ENCODE measurements around the gene SLC31A2.

Gene SLC31A2

GRCh38 chr9:113199683-113200329 is 49.0 kb downstream of the SLC31A2 start:
- TF ChIP-seq, protein P1, sequence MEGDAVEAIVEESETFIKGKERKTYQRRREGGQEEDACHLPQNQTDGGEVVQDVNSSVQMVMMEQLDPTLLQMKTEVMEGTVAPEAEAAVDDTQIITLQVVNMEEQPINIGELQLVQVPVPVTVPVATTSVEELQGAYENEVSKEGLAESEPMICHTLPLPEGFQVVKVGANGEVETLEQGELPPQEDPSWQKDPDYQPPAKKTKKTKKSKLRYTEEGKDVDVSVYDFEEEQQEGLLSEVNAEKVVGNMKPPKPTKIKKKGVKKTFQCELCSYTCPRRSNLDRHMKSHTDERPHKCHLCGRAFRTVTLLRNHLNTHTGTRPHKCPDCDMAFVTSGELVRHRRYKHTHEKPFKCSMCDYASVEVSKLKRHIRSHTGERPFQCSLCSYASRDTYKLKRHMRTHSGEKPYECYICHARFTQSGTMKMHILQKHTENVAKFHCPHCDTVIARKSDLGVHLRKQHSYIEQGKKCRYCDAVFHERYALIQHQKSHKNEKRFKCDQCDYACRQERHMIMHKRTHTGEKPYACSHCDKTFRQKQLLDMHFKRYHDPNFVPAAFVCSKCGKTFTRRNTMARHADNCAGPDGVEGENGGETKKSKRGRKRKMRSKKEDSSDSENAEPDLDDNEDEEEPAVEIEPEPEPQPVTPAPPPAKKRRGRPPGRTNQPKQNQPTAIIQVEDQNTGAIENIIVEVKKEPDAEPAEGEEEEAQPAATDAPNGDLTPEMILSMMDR (IDR thresholded peaks at IDR 0.05; ENCODE audit: borderline replicate concordance, insufficient read depth, low read depth, low read length) = no peak
- no peak overlapping the region for H3K4me3 ChIP-seq (ENCODE audit: low read depth, low read length)

DNA sequence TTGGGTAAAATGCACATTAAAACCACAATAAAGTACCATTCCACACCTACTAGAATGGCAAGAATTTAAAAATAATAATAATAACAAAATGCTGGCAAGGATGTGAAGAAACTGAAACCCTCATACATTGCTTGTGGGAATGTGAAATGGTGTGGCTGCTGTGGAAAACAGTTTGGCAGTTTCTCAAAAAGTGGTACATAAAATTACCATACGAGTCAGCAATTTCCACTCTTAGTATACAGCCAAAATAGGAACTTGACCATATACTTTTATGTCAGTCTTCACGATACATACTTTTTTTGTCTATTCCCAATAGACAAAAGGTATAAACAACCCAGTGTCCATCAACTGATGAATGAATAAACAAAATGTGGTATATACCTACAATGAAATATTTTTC is 54.6 kb downstream of the SLC31A2 start:
- TF ChIP-seq, protein P1 (IDR thresholded peaks at IDR 0.05; ENCODE audit: borderline replicate concordance, insufficient read depth, low read depth, low read length) = no peak
- no peak overlapping the region for H3K4me3 ChIP-seq (ENCODE audit: low read depth, low read length)

- H3K4me3 ChIP-seq (ENCODE audit: low read depth, low read length) = no peak overlapping the region
- TF ChIP-seq, protein P1 (IDR thresholded peaks at IDR 0.05; ENCODE audit: borderline replicate concordance, insufficient read depth, low read depth, low read length) = no peak
Observed at GRCh38 chr9:113205861-113206260, 55.1 kb downstream of the SLC31A2 start.

GRCh38 chr9:113210815-113211214 is 60.0 kb downstream of the SLC31A2 start:
- TF ChIP-seq, protein P1 (IDR thresholded peaks at IDR 0.05; ENCODE audit: borderline replicate concordance, insufficient read depth, low read depth, low read length) = no peak
- no peak overlapping the region for H3K4me3 ChIP-seq (ENCODE audit: low read depth, low read length)
